DOHH2 (cell line): ENCODE data around the gene EPN2.

Experiments
- CTCF ChIP-seq: fragments of 200-600 bp; sonication (generic); IDR thresholded peaks from one replicate; pipeline ENCODE4 v1.5.1; 2014; ENCODE audit warnings: antibody characterized with exemption, mild to moderate bottlenecking, low read depth, low read length; ENCODE audit not compliant: poor library complexity, severe bottlenecking
- EZH2phosphoT487 ChIP-seq: fragments of 200-600 bp; sonication (generic); IDR thresholded peaks from 2 replicates; pipeline ENCODE4 v1.6.1; 2017; ENCODE audit warnings: borderline replicate concordance, mild to moderate bottlenecking, antibody characterized with exemption, low read length, moderate library complexity, mixed read lengths

- TF ChIP-seq CTCF (no peak), EZH2phosphoT487 (no peak)
These were observed 104.1 kb downstream of the EPN2 start for GRCh38 chr17:19341211-19341631.
